Thoracic aorta (tissue), 2 donors: ENCODE results near the gene ZRANB1. TPM values are rescaled to one million over a fixed set of nuclear protein-coding genes. Genes with fewer than 3 reads are reported as not detected.

Experiments
- ATAC-seq: fragments of 150-250 bp; one replicate; pipeline ENCODE4 v1.8.0; 2017; ENCODE audit warnings: low read depth; ENCODE audit not compliant: insufficient number of reproducible peaks, low FRiP score
- DNase-seq: peaks from one replicate; pipeline ENCODE4 v3.0.0-alpha.2; 2020; ENCODE audit warnings: low spot score
- H3K27ac ChIP-seq, 2 donors: fragments of 200-600 bp; sonication (generic); 1 replicate in 1 of 2; 2 replicates in 1 of 2; pipeline ENCODE4 v1.5.1; 2016; ENCODE audit warnings: mild to moderate bottlenecking in 2 of 2, moderate library complexity in 2 of 2
- H3K27me3 ChIP-seq: fragments of 200-600 bp; sonication (generic); replicated peaks from 2 replicates; pipeline ENCODE4 v1.6.0; 2016; ENCODE audit warnings: mild to moderate bottlenecking; ENCODE audit not compliant: insufficient read depth
- H3K36me3 ChIP-seq: fragments of 200-600 bp; sonication (generic); one replicate; pipeline ENCODE4 v1.5.1; 2016
- H3K4me1 ChIP-seq, 2 donors: fragments of 200-600 bp; sonication (generic); 1 replicate in 1 of 2; 2 replicates in 1 of 2; pipeline versions ENCODE4 v1.5.1 to v1.6.0; 2016; ENCODE audit warnings: low read depth in 2 of 2, mild to moderate bottlenecking in 1 of 2; ENCODE audit not compliant: control insufficient read depth in 1 of 2
- H3K4me3 ChIP-seq: fragments of 200-600 bp; sonication (generic); 2 replicates; pipeline ENCODE4 v1.5.1; 2016; ENCODE audit warnings: mild to moderate bottlenecking
- H3K9me3 ChIP-seq: fragments of 200-600 bp; sonication (generic); 2 replicates; pipeline ENCODE4 v1.5.1; 2016
- total RNA-seq, 2 donors: library from RNA; depleted of rRNA; stranded (reverse); fragments of >200 nt; gene quantifications; one replicate each; pipeline versions ENCODE4 v1.1.0 to v1.2.3, GENCODE V29; 2016
- TF ChIP-seq, protein P1 (sequence below): fragments of 200-600 bp; sonication (generic); IDR thresholded peaks from one replicate; pipeline ENCODE4 v1.5.1; 2019; ENCODE audit warnings: antibody characterized with exemption

The ZRANB1 gene
- total RNA-seq, 2 donors from 2014 or later: 30.1 to 30.9 TPM

DNA sequence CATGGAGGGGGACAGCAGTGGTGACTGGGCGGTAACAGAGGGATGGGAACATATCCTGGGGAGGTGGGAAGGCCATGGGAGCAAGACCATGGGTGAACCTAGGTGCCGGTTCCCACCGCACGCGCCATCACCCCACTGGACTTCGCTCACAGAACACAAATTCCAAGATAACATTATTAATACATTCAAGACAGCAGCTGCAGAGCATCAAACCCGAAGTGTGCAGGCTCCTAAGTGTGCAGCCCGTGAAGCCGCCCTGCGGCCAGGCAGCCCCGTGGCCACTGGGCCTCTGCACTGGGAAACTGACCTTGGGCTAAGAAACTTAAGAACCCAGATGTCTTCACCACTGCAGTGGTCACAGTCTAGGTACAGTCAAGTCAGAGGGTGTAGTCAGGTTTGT, 42.8 kb upstream of the ZRANB1 start:
- Histone ChIP-seq H3K4me1 (peaks cover 2 to 21% of the 10 kb centered on the region in 2 donors), H3K27me3 (no peaks in the 10 kb centered on the region), H3K27ac (no peak overlapping the region), H3K36me3 (no peaks in the 10 kb centered on the region), H3K4me3 (no peak overlapping the region), H3K9me3 (no peaks in the 10 kb centered on the region)
- ATAC-seq (no peak), DNase-seq (no peak)
- TF ChIP-seq, protein P1, sequence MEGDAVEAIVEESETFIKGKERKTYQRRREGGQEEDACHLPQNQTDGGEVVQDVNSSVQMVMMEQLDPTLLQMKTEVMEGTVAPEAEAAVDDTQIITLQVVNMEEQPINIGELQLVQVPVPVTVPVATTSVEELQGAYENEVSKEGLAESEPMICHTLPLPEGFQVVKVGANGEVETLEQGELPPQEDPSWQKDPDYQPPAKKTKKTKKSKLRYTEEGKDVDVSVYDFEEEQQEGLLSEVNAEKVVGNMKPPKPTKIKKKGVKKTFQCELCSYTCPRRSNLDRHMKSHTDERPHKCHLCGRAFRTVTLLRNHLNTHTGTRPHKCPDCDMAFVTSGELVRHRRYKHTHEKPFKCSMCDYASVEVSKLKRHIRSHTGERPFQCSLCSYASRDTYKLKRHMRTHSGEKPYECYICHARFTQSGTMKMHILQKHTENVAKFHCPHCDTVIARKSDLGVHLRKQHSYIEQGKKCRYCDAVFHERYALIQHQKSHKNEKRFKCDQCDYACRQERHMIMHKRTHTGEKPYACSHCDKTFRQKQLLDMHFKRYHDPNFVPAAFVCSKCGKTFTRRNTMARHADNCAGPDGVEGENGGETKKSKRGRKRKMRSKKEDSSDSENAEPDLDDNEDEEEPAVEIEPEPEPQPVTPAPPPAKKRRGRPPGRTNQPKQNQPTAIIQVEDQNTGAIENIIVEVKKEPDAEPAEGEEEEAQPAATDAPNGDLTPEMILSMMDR: no peak

DNA sequence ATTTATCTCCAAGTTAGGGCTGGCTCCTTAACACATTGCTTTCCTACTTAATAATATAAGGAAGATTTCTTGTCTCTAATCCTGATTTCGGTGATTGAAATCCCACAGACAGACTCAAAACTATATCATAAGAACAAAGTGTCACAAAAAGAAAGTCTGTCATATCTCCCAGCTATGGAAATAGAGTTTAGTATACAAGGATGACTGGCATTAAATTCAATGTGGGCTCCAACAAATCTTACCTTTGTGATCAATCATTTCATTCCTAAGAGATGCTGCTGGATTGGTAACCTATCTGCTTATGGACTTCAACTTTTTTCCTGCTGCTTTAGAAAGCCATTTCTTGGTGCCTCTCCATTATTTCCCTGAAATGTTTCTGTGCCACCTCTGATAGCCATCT, 39.5 kb upstream of the ZRANB1 start:
- Histone ChIP-seq H3K36me3 (no peaks in the 10 kb centered on the region), H3K4me3 (no peak overlapping the region), H3K4me1 (peaks cover 7 to 33% of the 10 kb centered on the region in 2 donors), H3K27ac (no peak overlapping the region), H3K9me3 (no peaks in the 10 kb centered on the region), H3K27me3 (no peaks in the 10 kb centered on the region)
- ATAC-seq: no peak
- TF ChIP-seq, protein P1: no peak
- DNase-seq: no peak

DNA sequence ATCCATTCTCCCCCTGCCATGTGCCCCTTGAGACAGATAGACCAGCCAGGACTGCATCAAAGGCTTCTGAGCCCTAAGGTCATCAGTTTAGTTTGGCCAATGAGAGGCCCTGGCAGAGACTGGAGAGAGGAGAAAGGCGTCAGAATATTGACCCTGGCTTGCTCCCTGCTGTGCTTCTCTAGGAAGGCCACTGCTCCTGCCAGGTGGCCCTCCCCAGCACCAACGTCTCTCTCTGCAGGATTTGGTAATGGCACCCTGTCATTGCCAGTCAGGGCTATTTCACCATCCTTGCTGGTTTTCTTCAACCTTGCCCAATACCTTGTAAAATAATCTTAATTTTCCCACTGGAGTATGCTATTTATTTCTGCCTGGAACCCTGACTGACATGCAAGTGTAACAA, 38.8 kb upstream of the ZRANB1 start:
- no peaks in the 10 kb centered on the region for H3K27me3 ChIP-seq
- no peak for ATAC-seq
- peaks cover 7 to 33% of the 10 kb centered on the region in 2 donors for H3K4me1 ChIP-seq
- no peaks in the 10 kb centered on the region for H3K9me3 ChIP-seq
- DNase-seq: no peak
- no peak overlapping the region for H3K4me3 ChIP-seq
- TF ChIP-seq, protein P1: no peak
- H3K36me3 ChIP-seq: no peaks in the 10 kb centered on the region
- no peak overlapping the region for H3K27ac ChIP-seq

DNA sequence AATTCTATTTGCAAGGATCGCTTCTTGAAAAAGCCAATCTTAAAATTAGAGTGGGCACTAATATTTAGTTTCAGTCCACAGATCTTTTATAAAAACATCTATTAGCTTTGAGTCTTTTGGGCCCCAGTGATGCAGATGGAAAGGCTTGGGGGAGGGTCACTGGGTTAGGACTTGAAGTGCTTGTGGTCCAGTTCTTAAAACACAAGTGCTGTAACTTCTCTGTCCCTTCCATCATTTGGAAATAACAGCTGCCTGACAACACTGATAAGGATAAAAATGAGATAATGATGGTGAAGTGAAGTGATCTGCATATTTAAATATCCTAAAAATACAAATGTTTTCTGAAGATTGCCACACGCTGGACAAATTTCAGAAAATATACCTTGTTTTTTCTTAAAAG, 37.1 kb upstream of the ZRANB1 start:
- Histone ChIP-seq H3K27ac (no peak overlapping the region), H3K36me3 (no peaks in the 10 kb centered on the region), H3K27me3 (no peaks in the 10 kb centered on the region), H3K4me1 (peaks cover 7 to 33% of the 10 kb centered on the region in 2 donors), H3K4me3 (no peak overlapping the region), H3K9me3 (no peaks in the 10 kb centered on the region)
- TF ChIP-seq, protein P1: no peak
- DNase-seq: no peak
- no peak for ATAC-seq

DNA sequence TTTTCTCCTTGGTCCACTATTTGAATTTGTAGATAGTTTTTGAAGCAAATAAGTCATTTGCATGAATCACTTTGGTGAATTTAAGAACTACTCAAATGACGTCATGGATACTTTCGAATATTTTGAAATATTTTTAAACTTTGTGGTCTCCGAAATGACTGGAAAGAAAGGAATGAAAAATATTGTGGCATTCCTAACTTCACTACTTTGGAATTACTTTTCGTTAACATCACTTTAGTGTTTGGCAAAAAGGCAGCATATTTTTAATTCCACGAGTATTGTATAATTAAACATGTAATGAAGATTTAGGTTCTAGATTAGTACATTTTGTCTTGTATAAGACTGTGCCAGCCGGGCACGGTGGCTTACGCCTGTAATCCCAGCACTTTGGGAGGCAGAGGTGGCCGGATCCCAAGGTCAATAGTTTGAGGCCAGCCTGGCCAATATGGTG, 35.3 kb upstream of the ZRANB1 start:
- Histone ChIP-seq H3K27me3 (no peaks in the 10 kb centered on the region), H3K4me3 (no peak overlapping the region), H3K36me3 (no peaks in the 10 kb centered on the region), H3K4me1 (peaks cover 13 to 45% of the 10 kb centered on the region in 2 donors), H3K27ac (peak overlapping the region; percentile 11 to 16), H3K9me3 (no peaks in the 10 kb centered on the region)
- DNase-seq: no peak
- TF ChIP-seq, protein P1: no peak
- ATAC-seq: peak; percentile 56
